GM23338 (cell line): ENCODE measurements around the gene SLX9. TPM values are rescaled to one million over a fixed set of nuclear protein-coding genes. Genes with fewer than 3 reads are reported as not detected.

Experiments
- ATAC-seq: fragments of 200-7000 bp; cut with Tn5 transposase; 3 replicates; pipeline ENCODE4 v1.9.1; 2020
- DNase-seq: peaks from one replicate; pipeline ENCODE4 v3.0.0-alpha.2; 2015; ENCODE audit warnings: low spot score
- H2AFZ ChIP-seq: fragments of 200-600 bp; sonication (generic); 2 replicates; pipeline ENCODE4 v1.8.0; 2016; ENCODE audit warnings: antibody characterized with exemption, mild to moderate bottlenecking, moderate library complexity
- H3F3A ChIP-seq: fragments of 200-600 bp; sonication (generic); replicated peaks from 2 replicates; pipeline ENCODE4 v1.8.0; 2017; ENCODE audit warnings: antibody characterized with exemption, mixed run types, low read depth
- H3K27ac ChIP-seq: fragments of 200-600 bp; sonication (generic); 2 replicates; pipeline ENCODE4 v1.6.1; 2016; ENCODE audit warnings: low read depth
- H3K27me3 ChIP-seq: fragments of 200-600 bp; sonication (generic); 2 replicates; pipeline ENCODE4 v1.8.0; 2016; ENCODE audit warnings: mild to moderate bottlenecking, mixed run types, moderate library complexity; ENCODE audit not compliant: insufficient read depth
- H3K36me3 ChIP-seq: fragments of 200-600 bp; sonication (generic); 2 replicates; pipeline ENCODE4 v1.8.0; 2016; ENCODE audit warnings: mild to moderate bottlenecking; ENCODE audit not compliant: insufficient read depth
- H3K4me1 ChIP-seq: fragments of 200-600 bp; sonication (generic); 2 replicates; pipeline ENCODE4 v1.8.0; 2016; ENCODE audit warnings: mild to moderate bottlenecking, moderate library complexity; ENCODE audit not compliant: insufficient read depth
- H3K4me2 ChIP-seq: fragments of 200-600 bp; sonication (generic); 2 replicates; pipeline ENCODE4 v1.7.1; 2017; ENCODE audit warnings: mixed run types
- H3K4me3 ChIP-seq: fragments of 200-600 bp; sonication (generic); 2 replicates; pipeline ENCODE4 v1.6.1; 2016; ENCODE audit warnings: mixed run types
- H3K79me2 ChIP-seq: fragments of 200-600 bp; sonication (generic); replicated peaks from 2 replicates; pipeline ENCODE4 v1.8.0; 2017; ENCODE audit warnings: mild to moderate bottlenecking; ENCODE audit not compliant: insufficient read depth
- H3K9me2 ChIP-seq: fragments of 200-600 bp; sonication (generic); 2 replicates; pipeline ENCODE4 v1.8.0; 2017; ENCODE audit not compliant: insufficient read depth
- H4K20me1 ChIP-seq: fragments of 200-600 bp; sonication (generic); replicated peaks from 2 replicates; pipeline ENCODE4 v1.8.0; 2017; ENCODE audit warnings: mild to moderate bottlenecking; ENCODE audit not compliant: insufficient read depth
- H3K27ac Mint-ChIP-seq: 2 replicates; pipeline ENCODE4 v1.8.0; 2020; ENCODE audit warnings: inconsistent platforms, mild to moderate bottlenecking, moderate library complexity, mixed read lengths
- H3K27me3 Mint-ChIP-seq: 3 replicates; pipeline ENCODE4 v1.8.0; 2022; ENCODE audit warnings: low read depth, mild to moderate bottlenecking, moderate library complexity, mixed read lengths, inconsistent platforms; ENCODE audit not compliant: insufficient read depth, poor library complexity
- H3K36me3 Mint-ChIP-seq: 3 replicates; pipeline ENCODE4 v1.8.0; 2021; ENCODE audit warnings: low read depth, mild to moderate bottlenecking, inconsistent platforms, moderate library complexity, mixed read lengths
- H3K4me1 Mint-ChIP-seq: 3 replicates; pipeline ENCODE4 v1.8.0; 2020; ENCODE audit warnings: mild to moderate bottlenecking, inconsistent platforms, mixed read lengths
- H3K4me3 Mint-ChIP-seq: 3 replicates; pipeline ENCODE4 v1.8.0; 2021; ENCODE audit warnings: moderate library complexity, mild to moderate bottlenecking, inconsistent platforms, mixed read lengths
- H3K9me3 Mint-ChIP-seq: 3 replicates; pipeline ENCODE4 v1.8.0; 2020; ENCODE audit warnings: moderate library complexity, mild to moderate bottlenecking, inconsistent platforms, mixed read lengths
- CREB1 ChIP-seq: fragments of 250-450 bp; sonication (Bioruptor Pico); IDR thresholded peaks from 2 replicates; pipeline ENCODE4 v1.5.0; 2020; ENCODE audit warnings: low read depth, mild to moderate bottlenecking, moderate library complexity
- ETS1 ChIP-seq: IDR thresholded peaks from 2 replicates; pipeline ENCODE4 v1.6.1; 2016; ENCODE audit warnings: antibody characterized with exemption
- EZH2 ChIP-seq: fragments of 200-600 bp; sonication (generic); IDR thresholded peaks from one replicate; pipeline ENCODE4 v1.8.0; 2017; ENCODE audit warnings: antibody characterized with exemption, mild to moderate bottlenecking, low read depth; ENCODE audit not compliant: unreplicated experiment
- EZH2phosphoT487 ChIP-seq: fragments of 200-600 bp; sonication (generic); IDR thresholded peaks from one replicate; pipeline ENCODE4 v1.8.1; 2018; ENCODE audit warnings: antibody characterized with exemption; ENCODE audit not compliant: unreplicated experiment
- JUNB ChIP-seq: IDR thresholded peaks from one replicate; pipeline ENCODE4 v1.6.1; 2016; ENCODE audit warnings: antibody characterized with exemption; ENCODE audit not compliant: unreplicated experiment
- NANOG ChIP-seq: IDR thresholded peaks from 2 replicates; pipeline ENCODE4 v1.6.1; 2016; ENCODE audit warnings: antibody characterized with exemption, borderline replicate concordance
- POLR2AphosphoS5 ChIP-seq: IDR thresholded peaks from 2 replicates; pipeline ENCODE4 v1.6.1; 2016; ENCODE audit warnings: antibody characterized with exemption, low read depth
- STAT1 ChIP-seq: IDR thresholded peaks from one replicate; pipeline ENCODE4 v1.6.1; 2016; ENCODE audit warnings: antibody characterized with exemption; ENCODE audit not compliant: unreplicated experiment
- polyA plus RNA-seq: library from polyadenylated mRNA; unstranded; fragments of >200 nt; fragmentation: Nextera tagmentation; extraction: Ambion mirVana; gene quantifications from 2 replicates; pipeline ENCODE4 v1.2.1, GENCODE V29; 2016
- total RNA-seq: library from RNA; depleted of rRNA; stranded (reverse); fragments of >200 nt; shearing (Covaris generic); gene quantifications from 2 replicates; pipeline ENCODE4 v1.2.3, GENCODE V29; 2014
- TF ChIP-seq, protein P1 (sequence below), 2 experiments: fragments of 200-600 bp in 1 of 2; sonication (generic) in 1 of 2; conservative IDR thresholded peaks; 2 replicates each; pipeline versions ENCODE4 v1.5.1 to v1.6.1; 2016 to 2017; ENCODE audit warnings: antibody characterized with exemption in 2 of 2, low read depth in 2 of 2, mild to moderate bottlenecking in 2 of 2, moderate library complexity in 1 of 2
- TF ChIP-seq, protein P2 (sequence below): IDR thresholded peaks from one replicate; pipeline ENCODE4 v1.6.1; 2018; ENCODE audit warnings: antibody characterized with exemption; ENCODE audit not compliant: unreplicated experiment

The SLX9 gene
- total and polyA plus RNA-seq, 2 experiments from 2014 or later, result 41.5 to 46.9 TPM

DNA sequence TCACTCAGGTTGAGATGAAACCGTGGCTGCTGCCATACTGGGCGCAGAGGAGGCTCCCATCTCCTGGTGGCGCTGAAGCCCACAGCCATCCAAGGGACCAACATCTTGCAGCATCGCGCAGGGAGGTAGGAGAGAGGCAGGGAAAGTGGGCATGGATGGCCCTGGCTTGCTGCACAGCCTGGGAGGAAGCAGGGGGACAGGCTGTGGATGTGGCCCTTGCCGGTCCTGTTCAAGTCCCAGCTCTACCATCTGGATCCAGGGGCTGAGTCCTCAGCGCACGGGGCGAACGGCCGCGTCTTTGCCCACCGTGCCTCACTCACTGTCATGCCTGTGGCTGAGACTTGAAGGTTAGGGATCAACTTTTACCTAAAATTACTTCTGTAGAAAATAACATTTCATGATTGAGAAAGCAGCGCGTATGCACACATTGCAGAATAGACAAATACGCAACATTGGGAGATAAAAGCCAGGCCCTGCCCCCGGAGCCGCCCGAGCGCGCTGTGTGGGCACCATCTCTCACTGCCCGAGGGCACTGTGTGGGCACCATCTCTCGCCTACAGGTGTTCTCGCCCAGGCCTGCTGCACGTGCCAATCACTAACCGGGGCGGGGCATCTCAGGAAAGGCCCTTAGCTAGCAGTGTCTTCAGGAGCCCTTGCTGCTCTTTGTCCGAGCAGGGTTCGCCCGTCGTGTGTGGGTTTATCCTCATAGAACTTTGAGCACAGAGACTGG, 11.5 kb downstream of the SLX9 start (continued):
- TF ChIP-seq JUNB, result no peak
- no peak for TF ChIP-seq ETS1
- no peak for TF ChIP-seq EZH2
- no peak for TF ChIP-seq STAT1

- TF ChIP-seq EZH2phosphoT487 (no peak), NANOG (no peak), CREB1 (CRISPR knock-in tag) (no peak)
- TF ChIP-seq, protein P1, sequence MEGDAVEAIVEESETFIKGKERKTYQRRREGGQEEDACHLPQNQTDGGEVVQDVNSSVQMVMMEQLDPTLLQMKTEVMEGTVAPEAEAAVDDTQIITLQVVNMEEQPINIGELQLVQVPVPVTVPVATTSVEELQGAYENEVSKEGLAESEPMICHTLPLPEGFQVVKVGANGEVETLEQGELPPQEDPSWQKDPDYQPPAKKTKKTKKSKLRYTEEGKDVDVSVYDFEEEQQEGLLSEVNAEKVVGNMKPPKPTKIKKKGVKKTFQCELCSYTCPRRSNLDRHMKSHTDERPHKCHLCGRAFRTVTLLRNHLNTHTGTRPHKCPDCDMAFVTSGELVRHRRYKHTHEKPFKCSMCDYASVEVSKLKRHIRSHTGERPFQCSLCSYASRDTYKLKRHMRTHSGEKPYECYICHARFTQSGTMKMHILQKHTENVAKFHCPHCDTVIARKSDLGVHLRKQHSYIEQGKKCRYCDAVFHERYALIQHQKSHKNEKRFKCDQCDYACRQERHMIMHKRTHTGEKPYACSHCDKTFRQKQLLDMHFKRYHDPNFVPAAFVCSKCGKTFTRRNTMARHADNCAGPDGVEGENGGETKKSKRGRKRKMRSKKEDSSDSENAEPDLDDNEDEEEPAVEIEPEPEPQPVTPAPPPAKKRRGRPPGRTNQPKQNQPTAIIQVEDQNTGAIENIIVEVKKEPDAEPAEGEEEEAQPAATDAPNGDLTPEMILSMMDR (conservative IDR thresholded peaks at IDR 0.05; ENCODE audit: low read depth in 2 of 2), result no peak
- DNase-seq (no peak), ATAC-seq (no peak)
- no peaks in the 10 kb centered on the region for H3K9me2 ChIP-seq
- Mint-ChIP-seq H3K4me3 (no peak overlapping the region), H3K27ac (no peak overlapping the region), H3K27me3 (peaks cover 16% of the 10 kb centered on the region), H3K9me3 (no peaks in the 10 kb centered on the region), H3K4me1 (peaks cover 6% of the 10 kb centered on the region), H3K36me3 (peaks cover 23% of the 10 kb centered on the region)
- H3K36me3 ChIP-seq, result no peaks in the 10 kb centered on the region; the same call in 1 of the 2 replicates
- peaks cover 28% of the 10 kb centered on the region for H4K20me1 ChIP-seq
- no peak overlapping the region for H3K4me2 ChIP-seq
- H3K27ac ChIP-seq, result no peak overlapping the region
- H3K4me3 ChIP-seq, result no peak overlapping the region
- no peak overlapping the region for H2AFZ ChIP-seq
- H3K27me3 ChIP-seq, result no peaks in the 10 kb centered on the region
- H3K79me2 ChIP-seq, result peaks cover 77% of the 10 kb centered on the region
- H3F3A ChIP-seq, result no peaks in the 10 kb centered on the region
- no peaks in the 10 kb centered on the region for H3K4me1 ChIP-seq
Measured at GRCh38 chr21:44952116-44952928, 12.5 kb downstream of the SLX9 start.

GRCh38 chr21:44952929-44953627, 13.2 kb downstream of the SLX9 start:
- Mint-ChIP-seq H3K4me1 (peaks cover 6% of the 10 kb centered on the region), H3K27me3 (peaks cover 14% of the 10 kb centered on the region), H3K9me3 (no peaks in the 10 kb centered on the region), H3K4me3 (no peak overlapping the region), H3K36me3 (peaks cover 25% of the 10 kb centered on the region), H3K27ac (no peak overlapping the region)
- Histone ChIP-seq H3K79me2 (peaks cover 77% of the 10 kb centered on the region), H3K36me3 (no peaks in the 10 kb centered on the region; the same call in 1 of the 2 replicates), H3K4me1 (no peaks in the 10 kb centered on the region), H3K27me3 (no peaks in the 10 kb centered on the region), H4K20me1 (peaks cover 32% of the 10 kb centered on the region), H3K9me2 (no peaks in the 10 kb centered on the region), H3K4me2 (no peak overlapping the region), H3K4me3 (no peak overlapping the region), H3F3A (no peaks in the 10 kb centered on the region), H2AFZ (no peak overlapping the region), H3K27ac (no peak overlapping the region)
- DNase-seq (no peak), ATAC-seq (no peak)
- TF ChIP-seq STAT1 (no peak), EZH2phosphoT487 (no peak), EZH2 (no peak), CREB1 (CRISPR knock-in tag) (no peak), POLR2AphosphoS5 (no peak), JUNB (no peak), NANOG (no peak)
- TF ChIP-seq, protein P2, sequence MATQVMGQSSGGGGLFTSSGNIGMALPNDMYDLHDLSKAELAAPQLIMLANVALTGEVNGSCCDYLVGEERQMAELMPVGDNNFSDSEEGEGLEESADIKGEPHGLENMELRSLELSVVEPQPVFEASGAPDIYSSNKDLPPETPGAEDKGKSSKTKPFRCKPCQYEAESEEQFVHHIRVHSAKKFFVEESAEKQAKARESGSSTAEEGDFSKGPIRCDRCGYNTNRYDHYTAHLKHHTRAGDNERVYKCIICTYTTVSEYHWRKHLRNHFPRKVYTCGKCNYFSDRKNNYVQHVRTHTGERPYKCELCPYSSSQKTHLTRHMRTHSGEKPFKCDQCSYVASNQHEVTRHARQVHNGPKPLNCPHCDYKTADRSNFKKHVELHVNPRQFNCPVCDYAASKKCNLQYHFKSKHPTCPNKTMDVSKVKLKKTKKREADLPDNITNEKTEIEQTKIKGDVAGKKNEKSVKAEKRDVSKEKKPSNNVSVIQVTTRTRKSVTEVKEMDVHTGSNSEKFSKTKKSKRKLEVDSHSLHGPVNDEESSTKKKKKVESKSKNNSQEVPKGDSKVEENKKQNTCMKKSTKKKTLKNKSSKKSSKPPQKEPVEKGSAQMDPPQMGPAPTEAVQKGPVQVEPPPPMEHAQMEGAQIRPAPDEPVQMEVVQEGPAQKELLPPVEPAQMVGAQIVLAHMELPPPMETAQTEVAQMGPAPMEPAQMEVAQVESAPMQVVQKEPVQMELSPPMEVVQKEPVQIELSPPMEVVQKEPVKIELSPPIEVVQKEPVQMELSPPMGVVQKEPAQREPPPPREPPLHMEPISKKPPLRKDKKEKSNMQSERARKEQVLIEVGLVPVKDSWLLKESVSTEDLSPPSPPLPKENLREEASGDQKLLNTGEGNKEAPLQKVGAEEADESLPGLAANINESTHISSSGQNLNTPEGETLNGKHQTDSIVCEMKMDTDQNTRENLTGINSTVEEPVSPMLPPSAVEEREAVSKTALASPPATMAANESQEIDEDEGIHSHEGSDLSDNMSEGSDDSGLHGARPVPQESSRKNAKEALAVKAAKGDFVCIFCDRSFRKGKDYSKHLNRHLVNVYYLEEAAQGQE, result no peak
- TF ChIP-seq, protein P1 (conservative IDR thresholded peaks at IDR 0.05; ENCODE audit: low read depth in 2 of 2), result no peak
